ENCODE data around the gene FMNL2.

FMNL2 gene

GRCh38 chr2:152421521-152422370 lies 86.8 kb downstream of the FMNL2 start:
- H3K9ac ChIP-seq (ENCODE audit: low read depth, low read length, poor library complexity) = no peak overlapping the region
- H3K18ac ChIP-seq (ENCODE audit: low read length) = no peak overlapping the region
- H3K4me1 ChIP-seq (ENCODE audit: control insufficient read depth in 2 of 2, insufficient read depth in 1 of 2, low read depth in 1 of 2, low read length in 2 of 2) = peaks cover 11 to 13% of the 10 kb centered on the region in 2 donors
- no peak overlapping the region for H4K8ac ChIP-seq (ENCODE audit: low read depth, low read length)
- H3K9me3 ChIP-seq (replicated peaks in 1 of 2; ENCODE audit: control insufficient read depth in 2 of 2, insufficient read depth in 1 of 2, low read depth in 1 of 2, low read length in 2 of 2) = no peaks in the 10 kb centered on the region
- H3K27me3 ChIP-seq (ENCODE audit: control insufficient read depth in 3 of 3, insufficient read depth in 3 of 3, low read depth in 1 of 3, low read length in 3 of 3) = no peaks in the 10 kb centered on the region
- no CpG with 5 or more reads among the region's 8 CpGs for WGBS, 2 donors (ENCODE audit: extremely low coverage in 2 of 2, insufficient read length in 2 of 2, insufficient replicate concordance in 1 of 2)
- H3K23ac ChIP-seq (ENCODE audit: low read depth, low read length, poor library complexity) = no peak overlapping the region
- H3K4ac ChIP-seq (ENCODE audit: low read length) = no peak overlapping the region
- H3K79me1 ChIP-seq (ENCODE audit: low read depth, low read length) = peaks cover 3% of the 10 kb centered on the region
- H2AK5ac ChIP-seq (ENCODE audit: low read depth, low read length) = no peak overlapping the region
- no peak overlapping the region for H2BK5ac ChIP-seq (ENCODE audit: low read length)
- no peak for DNase-seq (ENCODE audit: low spot score)
- no peak overlapping the region for H2BK15ac ChIP-seq (ENCODE audit: low read length)
- H2AFZ ChIP-seq (ENCODE audit: low read length) = no peak overlapping the region
- H3K4me3 ChIP-seq (ENCODE audit: low read length in 2 of 2) = no peak overlapping the region
- H4K91ac ChIP-seq (ENCODE audit: low read depth, low read length, poor library complexity) = no peak overlapping the region
- H3K27ac ChIP-seq (replicated peaks; ENCODE audit: low read length) = no peak overlapping the region
- peaks cover 0 to 12% of the 10 kb centered on the region in 2 donors for H3K36me3 ChIP-seq (replicated peaks in 1 of 2; ENCODE audit: control insufficient read depth in 2 of 2, insufficient read depth in 2 of 2, low read length in 2 of 2)
- no peak overlapping the region for H3K14ac ChIP-seq (ENCODE audit: low read length)
- no peak overlapping the region for H2BK12ac ChIP-seq (ENCODE audit: low read length)
- H3K4me2 ChIP-seq (ENCODE audit: insufficient read depth, low read length, poor library complexity, severe bottlenecking) = no peak overlapping the region
- no peak overlapping the region for H2BK120ac ChIP-seq (ENCODE audit: low read depth, low read length)

- no peak overlapping the region for H3K9ac ChIP-seq (ENCODE audit: low read depth, low read length, poor library complexity)
- no peak overlapping the region for H3K4me3 ChIP-seq (ENCODE audit: low read length in 2 of 2)
- no peak overlapping the region for H3K27ac ChIP-seq (replicated peaks; ENCODE audit: low read length)
- no peak overlapping the region for H3K23ac ChIP-seq (ENCODE audit: low read depth, low read length, poor library complexity)
- no peak overlapping the region for H2BK120ac ChIP-seq (ENCODE audit: low read depth, low read length)
- H2BK15ac ChIP-seq (ENCODE audit: low read length) = no peak overlapping the region
- DNase-seq (ENCODE audit: low spot score) = no peak
- H4K8ac ChIP-seq (ENCODE audit: low read depth, low read length) = no peak overlapping the region
- H3K4me1 ChIP-seq (ENCODE audit: control insufficient read depth in 2 of 2, insufficient read depth in 1 of 2, low read depth in 1 of 2, low read length in 2 of 2) = peaks cover 10 to 11% of the 10 kb centered on the region in 2 donors
- H3K18ac ChIP-seq (ENCODE audit: low read length) = no peak overlapping the region
- H3K14ac ChIP-seq (ENCODE audit: low read length) = no peak overlapping the region
- no peak overlapping the region for H4K91ac ChIP-seq (ENCODE audit: low read depth, low read length, poor library complexity)
- no peak overlapping the region for H2AFZ ChIP-seq (ENCODE audit: low read length)
- H3K4me2 ChIP-seq (ENCODE audit: insufficient read depth, low read length, poor library complexity, severe bottlenecking) = no peak overlapping the region
- no peak overlapping the region for H3K4ac ChIP-seq (ENCODE audit: low read length)
- H2BK5ac ChIP-seq (ENCODE audit: low read length) = no peak overlapping the region
- no peaks in the 10 kb centered on the region for H3K9me3 ChIP-seq (replicated peaks in 1 of 2; ENCODE audit: control insufficient read depth in 2 of 2, insufficient read depth in 1 of 2, low read depth in 1 of 2, low read length in 2 of 2)
- no peak overlapping the region for H2AK5ac ChIP-seq (ENCODE audit: low read depth, low read length)
- H3K79me1 ChIP-seq (ENCODE audit: low read depth, low read length) = no peaks in the 10 kb centered on the region
- no peaks in the 10 kb centered on the region for H3K27me3 ChIP-seq (ENCODE audit: control insufficient read depth in 3 of 3, insufficient read depth in 3 of 3, low read depth in 1 of 3, low read length in 3 of 3)
- peaks cover 0 to 3% of the 10 kb centered on the region in 2 donors for H3K36me3 ChIP-seq (replicated peaks in 1 of 2; ENCODE audit: control insufficient read depth in 2 of 2, insufficient read depth in 2 of 2, low read length in 2 of 2)
- no peak overlapping the region for H2BK12ac ChIP-seq (ENCODE audit: low read length)
Observed at GRCh38 chr2:152423684-152424083, 88.7 kb downstream of the FMNL2 start.

- no peak overlapping the region for H3K9ac ChIP-seq (ENCODE audit: low read depth, low read length, poor library complexity)
- no peak overlapping the region for H3K23ac ChIP-seq (ENCODE audit: low read depth, low read length, poor library complexity)
- no peak overlapping the region for H2BK15ac ChIP-seq (ENCODE audit: low read length)
- no peak overlapping the region for H3K4ac ChIP-seq (ENCODE audit: low read length)
- H3K4me2 ChIP-seq (ENCODE audit: insufficient read depth, low read length, poor library complexity, severe bottlenecking) = no peak overlapping the region
- no peak overlapping the region for H2BK5ac ChIP-seq (ENCODE audit: low read length)
- no CpG with 5 or more reads among the region's 8 CpGs for WGBS, 2 donors (ENCODE audit: extremely low coverage in 2 of 2, insufficient read length in 2 of 2, insufficient replicate concordance in 1 of 2)
- no peaks in the 10 kb centered on the region for H3K9me3 ChIP-seq (replicated peaks in 1 of 2; ENCODE audit: control insufficient read depth in 2 of 2, insufficient read depth in 1 of 2, low read depth in 1 of 2, low read length in 2 of 2)
- no peak overlapping the region for H2AK5ac ChIP-seq (ENCODE audit: low read depth, low read length)
- H3K27me3 ChIP-seq (ENCODE audit: control insufficient read depth in 3 of 3, insufficient read depth in 3 of 3, low read depth in 1 of 3, low read length in 3 of 3) = no peaks in the 10 kb centered on the region
- H4K8ac ChIP-seq (ENCODE audit: low read depth, low read length) = no peak overlapping the region
- DNase-seq (ENCODE audit: low spot score) = no peak
- no peak overlapping the region for H3K27ac ChIP-seq (replicated peaks; ENCODE audit: low read length)
- no peaks in the 10 kb centered on the region for H3K36me3 ChIP-seq (replicated peaks in 1 of 2; ENCODE audit: control insufficient read depth in 2 of 2, insufficient read depth in 2 of 2, low read length in 2 of 2)
- H3K4me3 ChIP-seq (ENCODE audit: low read length in 2 of 2) = no peak overlapping the region
- no peak overlapping the region for H4K91ac ChIP-seq (ENCODE audit: low read depth, low read length, poor library complexity)
- H2BK120ac ChIP-seq (ENCODE audit: low read depth, low read length) = no peak overlapping the region
- H3K18ac ChIP-seq (ENCODE audit: low read length) = no peak overlapping the region
- no peak overlapping the region for H2BK12ac ChIP-seq (ENCODE audit: low read length)
- H3K79me1 ChIP-seq (ENCODE audit: low read depth, low read length) = no peaks in the 10 kb centered on the region
- H3K4me1 ChIP-seq (ENCODE audit: control insufficient read depth in 2 of 2, insufficient read depth in 1 of 2, low read depth in 1 of 2, low read length in 2 of 2) = peaks cover 8 to 10% of the 10 kb centered on the region in 2 donors
- H3K14ac ChIP-seq (ENCODE audit: low read length) = no peak overlapping the region
- no peak overlapping the region for H2AFZ ChIP-seq (ENCODE audit: low read length)
Observed at GRCh38 chr2:152425765-152426727, 91.1 kb downstream of the FMNL2 start.

GRCh38 chr2:152426801-152427200 lies 91.8 kb downstream of the FMNL2 start:
- Histone ChIP-seq H3K4me2 (ENCODE audit: insufficient read depth, low read length, poor library complexity, severe bottlenecking) (no peak overlapping the region), H2BK12ac (ENCODE audit: low read length) (no peak overlapping the region), H3K36me3 (replicated peaks in 1 of 2; ENCODE audit: control insufficient read depth in 2 of 2, insufficient read depth in 2 of 2, low read length in 2 of 2) (no peaks in the 10 kb centered on the region), H3K27me3 (ENCODE audit: control insufficient read depth in 3 of 3, insufficient read depth in 3 of 3, low read depth in 1 of 3, low read length in 3 of 3) (no peaks in the 10 kb centered on the region), H3K27ac (replicated peaks; ENCODE audit: low read length) (no peak overlapping the region), H4K8ac (ENCODE audit: low read depth, low read length) (no peak overlapping the region), H2AFZ (ENCODE audit: low read length) (no peak overlapping the region), H4K91ac (ENCODE audit: low read depth, low read length, poor library complexity) (no peak overlapping the region), H3K18ac (ENCODE audit: low read length) (no peak overlapping the region), H3K14ac (ENCODE audit: low read length) (no peak overlapping the region), H3K4me1 (ENCODE audit: control insufficient read depth in 2 of 2, insufficient read depth in 1 of 2, low read depth in 1 of 2, low read length in 2 of 2) (peaks cover 8 to 10% of the 10 kb centered on the region in 2 donors), H3K9ac (ENCODE audit: low read depth, low read length, poor library complexity) (no peak overlapping the region), H3K4me3 (ENCODE audit: low read length in 2 of 2) (no peak overlapping the region), H2BK120ac (ENCODE audit: low read depth, low read length) (no peak overlapping the region), H3K79me1 (ENCODE audit: low read depth, low read length) (no peaks in the 10 kb centered on the region), H2BK15ac (ENCODE audit: low read length) (no peak overlapping the region), H3K9me3 (replicated peaks in 1 of 2; ENCODE audit: control insufficient read depth in 2 of 2, insufficient read depth in 1 of 2, low read depth in 1 of 2, low read length in 2 of 2) (no peaks in the 10 kb centered on the region), H2BK5ac (ENCODE audit: low read length) (no peak overlapping the region), H3K23ac (ENCODE audit: low read depth, low read length, poor library complexity) (no peak overlapping the region), H3K4ac (ENCODE audit: low read length) (no peak overlapping the region), H2AK5ac (ENCODE audit: low read depth, low read length) (no peak overlapping the region)
- WGBS, 2 donors (ENCODE audit: extremely low coverage in 2 of 2, insufficient read length in 2 of 2, insufficient replicate concordance in 1 of 2) = no CpG with 5 or more reads among the region's 4 CpGs
- DNase-seq (ENCODE audit: low spot score) = no peak
